ENCODE measurements around the gene KRTAP19-8. TPM values are rescaled to one million over a fixed set of nuclear protein-coding genes. Genes with fewer than 3 reads are reported as not detected.

KRTAP19-8 gene
- total RNA-seq, 1 experiment from 2014 or later = not detected

- no peaks in the 10 kb centered on the region for H3K36me3 Mint-ChIP-seq
- no peak for TF ChIP-seq KAT7 (CRISPR knock-in tag; IDR thresholded peaks at IDR 0.05; ENCODE audit: borderline replicate concordance)
- TF ChIP-seq RORB (CRISPR knock-in tag; IDR thresholded peaks at IDR 0.05) = no peak
- no peak for TF ChIP-seq IRF2 (CRISPR knock-in tag; IDR thresholded peaks at IDR 0.05; ENCODE audit: borderline replicate concordance, low read depth)
- TF ChIP-seq IRF1 (CRISPR knock-in tag; IDR thresholded peaks at IDR 0.05) = no peak
- no peak for TF ChIP-seq USF2 (CRISPR knock-in tag; IDR thresholded peaks at IDR 0.05)
- TF ChIP-seq ZNF425 (CRISPR knock-in tag; conservative IDR thresholded peaks at IDR 0.05) = no peak
- no peak for TF ChIP-seq ATF2 (CRISPR knock-in tag; IDR thresholded peaks at IDR 0.05; ENCODE audit: borderline replicate concordance, low read depth)
- TF ChIP-seq STAT6 (CRISPR knock-in tag; conservative IDR thresholded peaks at IDR 0.05; ENCODE audit: low read depth) = no peak
- no peak for TF ChIP-seq ERG (CRISPR knock-in tag; IDR thresholded peaks at IDR 0.05)
- TF ChIP-seq MYBL2 (CRISPR knock-in tag; IDR thresholded peaks at IDR 0.05) = no peak
- TF ChIP-seq ZNF416 (CRISPR knock-in tag; IDR thresholded peaks at IDR 0.05) = no peak
- no peaks in the 10 kb centered on the region for H3K27me3 Mint-ChIP-seq (ENCODE audit: low read depth)
- ChIA-PET CTCF (no interaction called here), POLR2A (no interaction called here)
- DNase-seq (ENCODE audit: low spot score) (no peak), ATAC-seq (no peak)
- no peak overlapping the region for H3K4me3 Mint-ChIP-seq
- H3K4me1 Mint-ChIP-seq = no peaks in the 10 kb centered on the region
- no peak overlapping the region for H3K27ac Mint-ChIP-seq
- 0 out of 2 replicates have a peak, but pooled peaks cover 4% of the 10 kb centered on the region for H3K9me3 Mint-ChIP-seq
Observed at GRCh38 chr21:31045841-31046240, 7.6 kb upstream of the KRTAP19-8 start.

- H3K27ac Mint-ChIP-seq = no peak overlapping the region
- CTCF ChIA-PET = no interaction called here
- TF ChIP-seq ZNF425 (CRISPR knock-in tag; conservative IDR thresholded peaks at IDR 0.05) (no peak), USF1 (CRISPR knock-in tag; IDR thresholded peaks at IDR 0.05) (no peak), FOXJ3 (CRISPR knock-in tag; IDR thresholded peaks at IDR 0.05; ENCODE audit: borderline replicate concordance) (no peak), USF2 (CRISPR knock-in tag; IDR thresholded peaks at IDR 0.05) (no peak), ZMAT4 (CRISPR knock-in tag; IDR thresholded peaks at IDR 0.05) (no peak), ZNF416 (CRISPR knock-in tag; IDR thresholded peaks at IDR 0.05) (no peak), ZSCAN18 (CRISPR knock-in tag; IDR thresholded peaks at IDR 0.05) (no peak), FOXP1 (CRISPR knock-in tag; IDR thresholded peaks at IDR 0.05; ENCODE audit: borderline replicate concordance) (no peak), NFE2L1 (CRISPR knock-in tag; IDR thresholded peaks at IDR 0.05) (no peak), KAT7 (CRISPR knock-in tag; IDR thresholded peaks at IDR 0.05; ENCODE audit: borderline replicate concordance) (no peak), MXD4 (CRISPR knock-in tag; IDR thresholded peaks at IDR 0.05; ENCODE audit: borderline replicate concordance) (no peak)
Observed at GRCh38 chr21:31043471-31043870, 5.2 kb upstream of the KRTAP19-8 start.

More at GRCh38 chr21:31043471-31043870, 5.2 kb upstream of the KRTAP19-8 start:
- no peak overlapping the region for H3K4me3 Mint-ChIP-seq
- H3K9me3 Mint-ChIP-seq = no peaks in the 10 kb centered on the region
- peaks cover 4% of the 10 kb centered on the region for H3K4me1 Mint-ChIP-seq
- no peaks in the 10 kb centered on the region for H3K27me3 Mint-ChIP-seq (ENCODE audit: low read depth)
- ATAC-seq = no peak
- POLR2A ChIA-PET = no interaction called here
- no peak for DNase-seq (ENCODE audit: low spot score)
- H3K36me3 Mint-ChIP-seq = no peaks in the 10 kb centered on the region
